GM18907 (cell line): ENCODE measurements around the gene SYT8.

Experiments
- ATAC-seq: cut with Tn5 transposase; IDR thresholded peaks from one replicate; pipeline ENCODE4 v1.9.1; 2021; ENCODE audit warnings: mild to moderate bottlenecking, moderate library complexity; ENCODE audit not compliant: unreplicated experiment

The SYT8 gene

DNA sequence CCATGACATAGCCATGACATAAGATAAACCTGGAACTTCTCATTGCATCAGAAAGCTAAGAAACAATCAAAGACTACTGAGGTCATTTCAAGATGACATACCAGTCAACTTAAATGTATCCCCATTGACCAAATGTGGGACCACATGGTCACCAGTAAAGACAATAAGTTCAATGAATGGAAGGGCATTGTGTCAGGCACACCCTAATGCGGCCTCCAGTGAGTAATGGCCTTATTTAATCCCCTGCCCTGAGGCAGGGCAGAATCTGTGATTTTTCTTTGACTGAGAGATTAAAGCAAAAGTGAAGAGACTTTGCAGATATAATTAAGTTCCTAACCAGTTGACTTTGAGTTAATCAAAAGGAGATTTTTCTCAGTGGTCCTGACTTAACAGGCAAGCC is 17.3 kb upstream of the SYT8 start:
- ATAC-seq: no peak

DNA sequence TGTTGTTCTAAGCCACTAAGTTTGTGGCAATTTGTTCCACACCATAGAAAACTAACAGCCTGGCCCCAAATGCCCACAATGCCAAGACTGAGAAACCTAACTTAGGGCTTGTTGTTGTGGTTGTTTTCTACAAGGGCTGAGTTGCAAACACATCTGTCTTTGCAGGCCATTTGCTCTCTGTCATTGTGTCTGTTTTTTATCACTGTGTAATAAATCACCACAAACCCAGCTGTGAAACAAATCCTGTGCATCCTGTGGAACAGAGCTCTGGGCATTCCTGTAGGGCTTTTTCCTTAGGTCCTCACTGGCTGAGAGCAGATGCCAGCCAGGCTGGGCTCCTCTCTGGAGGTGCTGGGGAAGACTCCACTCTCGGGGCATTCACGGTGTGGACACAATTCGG is 15.7 kb upstream of the SYT8 start:
- no peak for ATAC-seq

DNA sequence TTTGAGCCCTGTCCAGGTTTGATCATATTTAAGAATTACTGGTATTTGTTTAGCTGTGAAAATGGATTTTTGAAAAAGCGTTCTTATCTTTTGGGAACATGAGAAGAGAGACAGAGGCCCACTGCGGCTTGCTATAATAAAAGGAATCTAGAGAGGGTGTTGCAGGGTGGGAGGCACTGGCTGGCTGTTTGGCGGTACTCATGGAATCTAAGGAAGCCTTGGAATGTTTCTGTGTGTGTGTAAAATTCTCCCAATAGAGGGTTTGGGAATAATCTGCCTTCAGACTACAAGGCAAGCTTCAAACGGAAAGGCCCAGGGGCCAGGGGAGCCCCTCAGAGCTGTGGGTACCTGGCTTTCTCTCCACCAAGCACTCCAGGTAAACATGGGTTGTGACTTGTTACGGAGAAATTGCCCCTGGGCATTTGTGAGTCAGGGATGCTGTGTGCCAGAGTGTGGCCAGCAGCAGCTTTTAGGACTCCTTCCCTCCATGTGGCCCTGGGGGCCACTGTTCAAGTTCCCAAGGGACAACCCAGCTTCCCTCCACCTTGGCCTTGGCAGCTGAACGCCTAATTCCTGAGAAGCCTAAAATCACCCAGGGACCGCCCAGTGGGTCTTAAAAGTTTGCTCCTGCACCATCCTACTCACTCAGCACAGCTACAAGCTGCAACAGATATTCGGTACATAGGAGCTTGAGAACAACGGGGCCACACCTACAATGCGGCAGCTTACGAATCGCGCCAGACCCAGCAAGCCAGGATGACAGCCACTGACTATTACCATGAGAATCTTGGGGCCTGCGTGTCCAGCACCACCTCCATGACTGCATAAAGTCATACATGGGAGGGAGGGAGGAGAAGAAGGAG is 14.1 kb upstream of the SYT8 start:
- ATAC-seq: no peak

DNA sequence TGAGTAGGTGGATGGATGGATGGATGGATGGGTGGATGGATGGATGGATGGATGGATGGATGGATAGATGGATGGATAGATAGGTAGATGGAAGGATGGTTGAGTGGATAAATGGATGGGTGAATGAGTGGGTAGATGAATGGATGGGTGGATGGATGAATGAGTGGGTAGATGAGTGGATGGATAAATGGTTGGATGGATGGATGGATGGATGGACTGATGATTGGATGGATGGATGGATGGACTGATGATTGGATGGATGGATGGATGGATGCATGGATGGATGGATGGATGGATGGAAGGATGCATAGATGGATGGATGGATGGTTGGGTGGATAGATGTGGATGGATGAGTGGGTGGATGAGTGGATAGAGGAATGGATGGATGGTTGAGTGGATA is 13.2 kb upstream of the SYT8 start:
- ATAC-seq: no peak

DNA sequence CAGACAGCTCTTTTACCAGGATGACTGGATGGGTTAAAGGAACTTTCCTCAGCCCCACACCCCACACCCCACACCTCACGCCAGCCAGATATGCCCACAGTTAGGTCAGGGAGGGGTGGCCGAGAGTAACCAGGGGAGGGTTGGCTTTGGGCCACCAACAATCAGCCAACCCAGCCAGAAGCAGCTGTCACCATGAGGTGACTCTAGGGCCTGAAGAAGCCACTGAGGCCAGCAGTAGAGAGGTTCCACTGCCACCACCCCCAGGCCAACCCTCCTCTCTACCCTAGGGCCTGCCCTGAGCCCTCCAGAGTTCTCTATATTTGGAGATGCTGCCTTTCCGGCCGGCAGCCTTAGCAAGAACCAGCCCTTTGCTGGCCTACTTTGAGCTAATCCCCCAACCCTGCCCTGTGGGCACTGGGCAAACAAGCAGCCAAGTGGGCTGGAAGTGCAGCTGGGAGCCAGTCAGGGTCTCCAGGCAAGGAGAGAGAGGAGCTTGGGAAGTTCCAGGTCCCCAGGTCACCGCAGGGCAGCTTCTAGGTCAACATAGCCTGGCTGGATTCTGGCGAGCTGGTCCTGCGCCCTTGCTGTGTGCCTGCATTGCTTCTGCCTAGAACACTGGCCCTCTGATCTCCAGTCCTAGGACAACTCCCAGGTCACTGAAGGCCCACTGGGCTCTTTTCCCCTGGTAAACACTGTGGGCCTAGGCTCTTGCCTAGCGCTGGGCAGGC is 12.0 kb upstream of the SYT8 start:
- ATAC-seq: no peak

DNA sequence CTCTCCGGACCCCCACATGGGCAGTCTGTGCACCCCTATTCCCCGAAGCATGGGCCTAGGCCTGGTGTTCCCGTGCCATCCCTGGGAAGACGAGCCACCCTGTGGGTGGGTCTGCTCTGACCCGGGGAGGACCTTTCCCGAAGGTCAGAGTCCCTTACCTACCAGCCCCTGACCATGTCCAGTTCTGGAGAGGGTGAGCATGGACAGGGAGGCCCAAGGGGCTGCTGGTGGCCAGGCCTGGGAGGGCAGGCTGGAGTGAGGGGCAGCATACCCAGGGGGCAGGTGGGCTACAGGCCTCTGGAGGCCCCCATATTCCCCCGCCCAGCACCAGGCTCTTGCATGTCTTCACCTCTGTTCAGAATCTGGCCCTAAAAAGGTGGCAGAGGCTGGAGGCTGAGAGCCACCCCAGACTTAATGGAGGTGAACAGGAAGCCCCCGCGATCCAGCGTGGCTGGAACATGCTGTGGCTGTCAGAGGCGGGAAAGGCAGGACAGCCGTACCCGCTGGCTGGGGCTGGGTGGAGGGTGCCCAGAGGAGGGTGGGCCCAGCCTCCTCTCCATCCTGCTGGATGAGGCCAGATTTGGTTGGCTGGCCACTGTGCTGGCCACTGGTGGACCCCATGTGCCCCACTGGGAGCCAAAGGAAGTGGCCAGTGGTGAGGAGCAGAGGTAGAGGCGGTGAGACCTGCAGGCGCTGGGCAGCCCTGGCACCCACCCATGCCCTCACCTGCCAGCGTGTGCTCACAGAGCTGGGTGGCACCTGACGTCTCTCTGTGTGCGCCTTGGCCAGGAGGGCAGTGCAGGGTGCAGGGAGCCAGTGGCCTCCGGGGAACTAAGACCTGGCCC is 11.2 kb upstream of the SYT8 start:
- ATAC-seq: no peak

DNA sequence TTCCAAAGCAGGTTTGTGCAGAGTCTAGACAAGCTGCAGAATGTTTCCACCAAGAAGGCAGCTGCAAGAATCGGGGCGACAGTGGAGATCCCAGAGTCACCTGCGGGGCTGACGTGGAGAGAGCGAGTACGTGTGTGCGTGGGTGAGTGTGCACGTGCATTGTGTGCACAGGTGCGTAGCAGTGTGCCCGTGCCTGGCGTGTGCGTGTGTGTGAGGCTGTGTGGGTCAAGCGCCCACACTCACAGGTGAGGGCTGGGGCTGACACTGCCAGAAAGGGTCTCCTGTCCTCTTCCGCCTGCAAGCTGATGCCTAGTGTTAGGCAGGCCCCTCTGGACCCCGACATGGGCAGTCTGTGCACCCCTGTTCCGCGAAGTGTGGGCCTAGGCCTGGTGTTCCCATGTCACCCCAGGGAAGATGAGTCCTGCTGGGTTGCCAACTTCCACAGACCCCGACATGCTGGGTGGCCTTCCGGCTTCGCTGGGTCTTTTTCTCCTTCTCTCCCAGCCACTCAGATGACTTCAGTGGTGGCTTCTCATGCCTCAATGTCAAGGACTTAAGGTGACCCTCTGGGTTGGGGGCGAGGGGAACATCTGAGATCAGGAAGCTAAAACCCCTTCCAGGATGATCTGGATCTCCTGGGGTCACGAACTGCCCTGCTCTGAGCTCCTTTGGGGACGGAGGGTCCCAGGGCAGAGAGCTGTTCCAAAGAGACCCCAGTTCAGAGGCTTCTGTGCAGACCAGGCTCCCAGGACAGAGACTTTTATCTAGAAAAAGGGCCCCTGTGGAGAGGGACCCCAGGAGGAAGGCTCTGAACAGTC is 10.4 kb upstream of the SYT8 start:
- no peak for ATAC-seq

DNA sequence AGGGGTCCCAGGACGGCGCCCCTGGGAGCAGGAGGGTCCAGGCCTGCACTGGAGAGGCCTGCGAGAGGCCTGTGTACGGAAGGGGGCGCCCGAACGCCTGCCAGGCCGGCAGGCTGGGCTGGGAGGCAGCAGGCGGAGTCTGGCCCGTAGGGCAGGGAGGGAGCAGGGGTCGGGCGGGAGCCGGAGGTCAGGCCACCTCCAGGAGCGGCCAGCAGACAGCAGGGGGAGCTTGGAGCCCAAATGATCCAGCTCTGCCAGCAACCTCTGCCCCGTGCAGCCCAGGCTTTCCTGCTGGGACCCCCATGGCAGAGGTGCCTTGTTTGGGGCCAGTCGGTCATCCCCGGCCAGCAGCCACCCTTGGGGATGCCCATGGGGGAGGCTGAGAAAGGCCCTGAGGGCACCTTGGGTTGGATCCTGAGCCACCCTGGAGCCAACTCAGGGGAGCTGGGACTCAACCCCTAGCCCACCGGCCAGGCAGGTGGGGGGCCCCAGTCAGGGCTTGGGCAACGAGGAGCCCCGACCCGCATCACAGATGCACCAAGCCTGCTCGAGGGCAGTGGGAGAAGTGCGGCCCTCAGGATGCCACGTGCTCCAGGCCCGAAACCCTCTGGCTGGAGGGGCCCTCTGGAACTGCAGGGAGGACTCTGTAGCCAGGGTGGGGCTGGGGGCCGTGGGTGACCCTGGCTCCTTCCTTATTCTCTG is 9.6 kb upstream of the SYT8 start:
- no peak for ATAC-seq

DNA sequence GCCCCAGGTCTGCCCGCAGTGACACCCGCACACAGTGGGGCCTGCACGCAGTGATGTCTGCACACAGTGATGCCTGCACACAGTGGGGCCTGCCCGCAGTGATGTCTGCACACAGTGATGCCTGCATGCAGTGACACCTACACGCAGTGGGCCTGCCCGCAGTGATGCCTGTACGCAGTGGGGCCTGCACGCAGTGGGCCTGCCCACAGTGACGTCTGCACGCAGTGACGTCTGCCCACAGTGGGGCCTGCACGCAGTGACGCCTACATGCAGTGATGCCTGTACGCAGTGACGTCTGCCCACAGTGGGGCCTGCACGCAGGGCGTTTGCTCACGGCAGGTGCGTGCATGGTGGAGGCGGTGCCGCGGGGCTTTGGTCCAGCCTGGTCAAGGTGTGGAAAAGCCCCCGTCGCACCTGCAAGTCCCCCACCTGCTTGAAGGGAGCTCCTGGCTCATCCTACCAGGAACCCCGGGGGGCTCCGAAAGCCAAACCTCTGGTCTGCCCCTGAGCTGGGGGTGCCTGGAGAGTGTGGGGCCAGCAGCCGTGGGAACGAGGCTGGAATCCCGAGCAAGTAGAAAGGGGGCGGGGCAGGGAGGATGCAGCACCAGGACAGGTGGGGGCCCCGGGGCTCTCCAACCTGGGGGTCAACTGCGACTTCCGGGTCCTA is 8.9 kb upstream of the SYT8 start:
- no peak for ATAC-seq

DNA sequence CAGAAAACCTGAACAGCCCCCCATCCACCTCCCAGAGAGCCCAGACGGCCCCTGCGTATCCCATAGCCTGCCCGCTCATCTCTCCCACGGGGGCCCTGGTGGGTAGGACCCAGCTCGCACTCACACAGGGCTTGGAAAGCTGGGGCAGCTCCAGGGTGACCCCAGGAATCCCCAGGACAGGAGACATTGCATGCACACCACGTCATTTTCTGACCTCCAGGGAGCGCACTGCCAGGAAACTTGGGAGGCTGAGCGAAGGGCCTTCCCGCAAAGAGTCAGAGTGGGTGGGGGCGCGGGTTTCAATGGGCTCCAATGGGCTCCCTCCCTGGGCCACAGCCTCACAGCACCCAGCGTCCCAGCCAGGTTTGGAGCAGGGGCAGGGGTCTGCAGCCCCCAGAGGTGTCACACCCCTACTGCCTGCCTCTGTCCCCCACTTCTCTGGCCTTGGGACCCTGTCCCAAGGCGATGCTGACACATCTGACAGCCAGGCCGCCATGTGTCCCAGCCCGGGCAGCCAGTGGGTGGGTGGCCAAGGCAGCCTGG is 8.2 kb upstream of the SYT8 start:
- no peak for ATAC-seq

DNA sequence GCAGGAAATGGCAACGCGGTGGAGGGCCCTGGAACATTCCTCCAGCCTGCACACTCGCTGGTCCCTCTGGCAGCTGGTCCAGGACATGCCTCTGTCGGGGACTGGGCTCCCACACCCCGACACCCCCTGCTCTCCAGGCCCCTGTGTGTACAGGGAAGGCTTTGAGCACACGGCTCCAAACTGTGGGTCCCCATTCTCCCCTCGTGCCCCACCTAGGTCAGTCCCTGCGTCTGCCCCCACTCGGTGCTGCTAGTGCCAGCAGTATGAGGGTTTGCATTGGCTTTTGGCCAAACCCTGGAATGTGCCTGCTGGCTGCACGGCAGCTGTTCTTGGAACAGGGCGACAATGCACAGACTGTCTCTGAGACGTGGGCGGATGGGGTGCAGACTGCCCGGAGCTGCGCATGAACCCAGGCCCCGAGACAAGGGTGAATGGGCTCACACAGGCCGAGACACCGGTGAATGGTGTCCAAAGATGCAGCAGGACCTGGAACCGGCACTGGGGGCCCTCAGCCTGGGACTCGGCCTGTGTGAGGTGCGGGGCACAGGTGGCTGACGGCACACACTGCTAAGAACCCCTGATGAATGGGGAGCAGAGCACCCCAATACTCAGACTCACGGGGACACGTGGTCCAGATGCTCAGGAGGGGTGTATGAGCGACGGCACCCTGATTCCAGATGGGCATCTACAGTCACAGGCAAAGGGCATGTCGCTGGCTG is 7.5 kb upstream of the SYT8 start:
- ATAC-seq: no peak

DNA sequence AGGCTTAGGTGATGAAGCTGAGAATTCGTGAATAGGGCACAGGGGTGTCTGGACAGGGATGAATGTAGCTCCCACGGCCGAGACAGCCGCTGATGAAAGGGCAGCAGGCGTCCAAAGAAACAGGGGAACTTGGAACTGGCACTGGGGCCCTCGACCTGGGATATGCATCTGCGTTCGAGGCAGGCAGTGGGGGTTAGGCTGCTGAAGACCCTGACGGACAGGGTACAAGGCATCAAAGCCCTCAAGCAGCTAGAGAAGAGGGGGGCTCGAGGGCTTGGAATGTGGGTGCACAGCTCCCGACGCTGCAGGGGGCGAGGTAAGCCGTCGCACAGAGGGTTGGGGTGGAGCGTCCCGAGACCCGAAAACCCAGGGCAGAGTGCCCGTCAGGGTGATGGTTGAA is 6.9 kb upstream of the SYT8 start:
- ATAC-seq: no peak

DNA sequence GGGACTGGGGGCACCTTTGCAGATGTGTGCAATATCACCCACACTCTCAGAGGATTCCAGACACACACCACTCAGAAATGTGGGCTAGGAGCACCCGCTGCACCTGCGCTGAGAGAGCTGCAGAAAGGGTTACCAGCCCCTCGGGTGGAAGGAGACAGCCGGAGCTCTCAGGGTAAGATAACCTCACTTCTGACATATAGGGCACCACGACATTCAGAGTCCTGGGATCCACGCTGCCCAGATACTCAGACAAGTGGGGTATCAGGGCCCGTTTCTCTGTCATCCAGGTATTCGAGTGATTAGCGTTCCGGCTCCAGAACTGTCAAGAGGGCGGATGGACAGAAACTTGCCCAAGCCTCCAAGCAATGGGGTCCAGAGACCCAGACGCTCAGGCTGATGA is 6.2 kb upstream of the SYT8 start:
- ATAC-seq: no peak

DNA sequence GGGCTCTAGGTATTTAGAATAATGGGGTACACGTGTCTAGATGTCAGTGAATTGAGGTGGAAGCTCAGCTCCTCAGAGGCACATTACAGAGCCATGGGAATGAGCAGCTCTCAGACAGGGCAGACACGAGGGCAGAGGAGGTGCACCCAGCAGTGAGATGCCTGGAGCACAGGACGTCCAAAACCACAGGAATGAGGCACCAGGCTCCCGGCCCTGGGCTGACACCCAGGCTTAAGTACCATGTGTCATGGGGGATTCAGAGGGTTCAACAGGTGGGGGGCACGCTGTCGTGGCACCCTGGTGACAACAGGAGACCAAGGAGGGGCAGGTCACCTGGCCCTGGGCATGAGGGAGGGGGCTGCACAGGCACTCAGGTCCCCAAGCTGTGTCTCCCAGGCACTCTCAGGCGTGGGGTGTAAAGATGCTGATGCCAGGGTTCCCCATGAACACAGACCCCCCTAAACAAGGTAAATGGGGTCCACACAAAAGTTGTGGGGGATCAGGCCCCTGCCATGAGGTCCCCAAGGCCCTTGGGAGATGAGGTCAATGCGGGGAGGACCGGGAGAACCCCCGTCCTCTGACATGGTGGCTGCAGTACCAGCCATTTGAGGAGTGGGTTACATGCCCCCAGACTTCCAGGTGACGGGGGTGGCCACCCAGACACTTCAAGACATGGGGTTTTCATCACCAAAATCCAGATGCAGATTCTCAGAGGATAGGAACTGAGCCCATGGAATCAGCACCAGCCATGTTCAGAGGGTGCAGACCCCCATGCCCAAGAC is 5.6 kb upstream of the SYT8 start:
- no peak for ATAC-seq

DNA sequence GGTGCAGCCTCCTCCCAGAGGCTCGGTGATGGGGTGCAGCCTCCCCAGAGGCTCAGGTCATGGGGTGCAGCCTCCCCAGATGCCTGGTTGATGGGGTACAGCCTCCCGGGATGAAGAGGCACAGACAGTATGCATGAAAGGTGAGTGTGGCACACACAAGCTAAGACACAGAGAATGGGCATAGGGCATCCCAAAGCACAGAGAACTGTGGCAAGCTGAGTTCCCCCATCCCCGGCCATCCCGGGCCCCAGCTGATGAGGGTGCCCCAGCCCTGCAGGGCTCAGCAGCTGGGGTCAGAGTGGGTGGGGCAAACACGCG is 4.8 kb upstream of the SYT8 start:
- ATAC-seq: no peak

DNA sequence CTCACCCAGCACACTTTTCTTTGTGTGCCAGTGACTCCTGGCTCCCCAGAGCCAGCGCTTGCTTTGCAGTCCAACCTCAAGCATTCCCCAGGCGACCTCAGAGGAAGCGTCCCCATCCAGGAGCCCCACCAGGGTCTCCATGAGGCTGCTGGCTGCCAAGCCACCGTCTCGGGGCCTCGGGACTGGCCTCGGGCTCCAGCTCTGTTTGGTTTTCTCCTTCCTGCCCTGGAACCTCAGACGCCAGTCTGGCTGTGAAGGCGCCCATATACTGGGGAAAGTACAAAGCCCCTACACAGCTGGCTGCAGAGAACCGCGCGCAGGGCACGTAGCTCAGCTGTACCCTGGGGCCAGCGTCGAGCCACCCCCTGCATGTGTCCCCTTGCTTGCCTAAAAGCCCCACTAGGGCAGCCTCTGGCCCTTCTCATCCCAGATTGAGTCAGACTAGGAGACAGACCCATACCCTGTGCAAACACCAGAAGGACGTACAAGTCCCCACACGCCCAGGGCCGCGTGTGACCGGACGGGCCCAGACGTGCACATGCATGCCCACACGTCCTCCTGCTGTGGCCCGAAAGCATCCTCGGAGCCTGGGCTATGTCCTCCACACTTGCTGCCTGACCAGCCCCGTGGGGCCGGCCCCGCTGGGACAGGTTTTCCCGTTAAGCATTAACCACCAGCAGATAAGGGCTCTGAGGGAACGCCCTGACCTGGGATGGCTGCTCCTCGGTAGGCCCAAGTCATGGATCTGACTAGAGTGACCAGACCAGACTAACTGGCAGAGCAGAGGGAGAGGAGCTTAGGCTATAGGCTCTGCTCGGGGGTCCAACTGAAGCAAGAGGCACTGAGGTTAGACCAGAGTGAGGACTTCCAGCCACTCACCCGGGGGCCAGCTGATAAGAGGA is 4.2 kb upstream of the SYT8 start:
- no peak for ATAC-seq
